GM21723 (cell line): ENCODE results near the gene SREBF1.

Source experiments
- ATAC-seq: cut with Tn5 transposase; IDR thresholded peaks from one replicate; pipeline ENCODE4 v1.9.1; 2021; ENCODE audit warnings: mild to moderate bottlenecking, moderate library complexity; ENCODE audit not compliant: unreplicated experiment

The SREBF1 gene

DNA sequence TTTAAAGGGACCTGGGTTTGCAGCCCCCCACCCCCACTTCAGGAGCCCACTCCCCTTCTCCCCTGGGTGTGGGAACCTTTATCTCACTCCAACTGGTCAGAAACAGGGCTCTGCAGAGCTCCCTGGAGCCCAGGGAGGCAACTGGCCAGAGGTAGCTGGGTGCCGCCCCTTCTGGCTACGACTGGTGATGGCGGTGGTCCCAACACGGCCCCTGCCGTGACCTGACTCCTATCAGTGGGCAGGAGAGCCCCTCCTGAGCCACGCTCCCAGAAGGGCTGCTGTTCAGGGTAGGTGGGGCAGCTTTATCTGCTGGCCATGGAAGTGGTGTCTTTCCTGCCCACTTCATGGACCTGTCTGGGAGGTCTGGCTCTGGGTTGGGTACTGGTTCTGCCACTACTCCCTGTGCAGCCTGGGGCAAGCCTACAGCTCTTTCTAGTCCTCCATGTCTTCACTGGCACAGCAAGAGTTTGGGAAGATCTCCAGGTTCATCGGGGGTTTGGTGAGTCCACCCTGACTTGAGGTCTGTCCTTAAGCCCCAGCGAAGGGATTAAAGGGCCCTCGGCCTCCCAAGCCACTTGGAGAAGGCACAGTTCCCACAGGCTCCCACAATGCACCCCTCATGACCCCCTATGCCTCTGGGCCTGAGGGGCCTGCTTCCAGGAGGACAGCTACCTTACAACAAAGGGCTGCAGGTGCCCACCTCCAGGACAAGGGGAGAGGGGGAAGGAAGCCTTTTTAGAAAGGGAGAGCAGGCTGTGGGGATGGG lies 5.5 kb upstream of the SREBF1 start:
- ATAC-seq = no peak

- no peak for ATAC-seq
Measured at GRCh38 chr17:17841601-17842025, 4.8 kb upstream of the SREBF1 start.

- ATAC-seq = no peak
Measured at GRCh38 chr17:17840751-17841591, 4.2 kb upstream of the SREBF1 start.

- peak; percentile 48 for ATAC-seq
Measured at GRCh38 chr17:17839791-17840707, 3.3 kb upstream of the SREBF1 start.

- ATAC-seq = no peak
Measured at GRCh38 chr17:17837966-17838962, 1.5 kb upstream of the SREBF1 start.

- no peak for ATAC-seq
Measured at GRCh38 chr17:17837380-17837821, 615 bp upstream of the SREBF1 start.

GRCh38 chr17:17836250-17836817 lies 452 bp downstream of the SREBF1 start:
- ATAC-seq = peak; percentile 56

DNA sequence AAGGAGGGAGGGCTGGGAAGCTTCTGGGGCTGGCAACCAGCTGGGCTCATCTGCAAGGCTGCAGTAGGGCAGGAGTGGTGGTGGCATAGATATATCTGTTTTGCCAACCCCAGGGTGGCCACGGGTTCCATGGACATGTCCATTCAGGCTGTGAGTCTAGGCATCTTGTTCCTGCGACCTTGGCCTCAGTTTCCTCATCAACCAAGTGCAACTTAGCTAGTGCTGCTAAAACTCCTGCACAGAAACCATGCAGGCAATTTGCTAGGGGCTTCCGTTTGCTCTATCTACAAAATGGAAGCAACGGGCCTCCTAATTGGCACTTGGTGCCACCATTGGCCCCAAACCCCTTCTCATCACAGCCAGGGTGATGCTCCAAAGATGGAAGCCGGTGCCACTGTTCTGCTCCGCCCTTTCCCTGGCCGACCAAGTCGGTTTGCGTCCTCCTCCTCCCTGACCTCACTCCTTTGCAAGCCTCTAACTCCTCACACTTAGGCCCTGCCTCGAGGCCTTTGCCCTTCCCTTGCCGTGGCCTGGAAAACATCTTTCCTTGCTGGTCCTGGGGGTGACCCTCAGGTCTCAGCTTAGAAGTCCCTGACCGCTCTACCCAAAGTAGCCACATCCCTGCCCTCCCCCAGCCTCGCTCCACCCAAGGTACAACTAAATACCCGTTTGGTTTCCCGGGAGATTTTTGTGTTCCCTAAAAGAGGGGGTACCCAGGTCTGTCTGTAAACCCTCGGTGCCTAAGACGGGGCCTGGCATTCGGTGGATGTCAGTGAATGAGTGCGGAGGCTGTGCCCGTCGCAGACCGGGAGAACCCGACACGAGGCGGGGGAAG lies 1.2 kb downstream of the SREBF1 start:
- ATAC-seq = no peak

DNA sequence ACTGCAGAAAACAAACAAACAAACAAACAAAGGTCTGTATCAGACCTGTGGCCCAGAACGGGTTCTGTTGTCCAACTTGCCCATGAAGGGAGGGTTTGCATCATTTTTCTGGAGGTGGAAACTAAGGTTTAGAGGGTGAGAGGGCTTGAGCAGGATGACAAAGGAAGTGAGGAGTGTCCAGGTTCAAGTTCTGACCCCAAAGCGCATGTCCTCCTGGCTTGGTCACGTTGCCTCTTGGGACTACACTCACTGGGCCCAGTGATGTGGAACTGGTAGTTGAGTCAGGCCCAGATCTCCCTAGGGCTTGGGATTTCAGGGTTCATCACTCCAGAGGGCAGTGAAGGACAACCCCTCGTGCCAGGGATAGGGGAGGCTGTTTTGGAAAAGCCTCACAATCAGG lies 1.8 kb downstream of the SREBF1 start:
- no peak for ATAC-seq

DNA sequence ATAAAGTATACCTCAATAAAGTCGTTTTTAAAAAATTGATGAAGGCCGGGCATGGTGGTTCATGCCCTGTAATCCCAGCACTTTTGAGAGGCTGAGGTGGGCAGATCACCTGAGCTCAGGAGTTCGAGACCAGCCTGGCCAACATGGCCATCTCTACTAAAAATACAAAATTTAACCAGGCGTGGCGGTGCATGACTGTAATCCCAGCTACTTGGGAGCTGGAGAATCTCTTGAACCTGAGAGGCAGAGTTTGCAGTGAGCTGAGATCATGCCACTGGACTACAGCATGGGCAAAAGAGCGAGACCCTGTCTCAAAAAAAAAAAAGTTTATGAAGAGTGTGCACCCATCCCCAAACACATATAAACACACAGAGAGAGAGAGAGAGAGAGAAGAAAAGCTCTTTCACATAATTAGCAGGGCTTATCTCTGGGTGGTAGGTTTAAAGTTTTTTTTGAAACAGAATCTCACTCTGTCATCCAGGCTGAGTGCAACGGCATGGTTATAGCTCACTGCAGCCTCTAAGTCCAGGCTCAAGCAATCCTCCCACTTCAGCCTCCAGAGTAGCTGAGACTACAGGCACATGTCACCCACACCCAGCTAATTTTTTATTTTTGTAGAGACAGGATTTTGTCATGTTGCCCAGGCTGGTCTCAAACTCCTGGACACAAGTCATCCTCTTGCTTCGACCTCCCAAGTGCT lies 3.0 kb downstream of the SREBF1 start:
- no peak for ATAC-seq

GRCh38 chr17:17832032-17832363 lies 4.8 kb downstream of the SREBF1 start:
- no peak for ATAC-seq

GRCh38 chr17:17831208-17832031 lies 5.4 kb downstream of the SREBF1 start:
- no peak for ATAC-seq

DNA sequence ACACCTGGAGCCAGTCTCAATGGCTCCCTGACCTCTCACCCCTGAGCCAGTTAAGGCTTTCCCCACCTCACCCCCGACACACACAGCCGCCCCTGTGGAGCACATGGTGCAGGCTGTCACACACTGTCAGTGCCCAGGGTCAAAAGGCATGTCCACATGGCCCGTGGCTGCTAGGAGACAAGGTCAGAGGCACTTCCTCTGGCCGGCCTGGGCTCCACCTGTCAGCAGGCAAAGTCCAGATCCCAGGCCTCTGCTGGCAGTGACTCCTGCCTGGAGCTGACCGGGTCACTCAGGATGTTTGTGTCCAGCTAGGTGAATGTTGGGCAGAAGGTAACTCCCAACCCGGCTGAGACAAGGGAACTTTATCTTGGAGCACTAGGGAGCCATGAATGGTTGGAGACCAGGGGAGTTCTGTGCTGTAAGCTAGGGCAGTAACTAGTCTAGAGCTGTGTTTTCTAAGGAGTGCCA lies 6.0 kb downstream of the SREBF1 start:
- no peak for ATAC-seq

- no peak for ATAC-seq
Measured at GRCh38 chr17:17830269-17830567, 6.6 kb downstream of the SREBF1 start.

DNA sequence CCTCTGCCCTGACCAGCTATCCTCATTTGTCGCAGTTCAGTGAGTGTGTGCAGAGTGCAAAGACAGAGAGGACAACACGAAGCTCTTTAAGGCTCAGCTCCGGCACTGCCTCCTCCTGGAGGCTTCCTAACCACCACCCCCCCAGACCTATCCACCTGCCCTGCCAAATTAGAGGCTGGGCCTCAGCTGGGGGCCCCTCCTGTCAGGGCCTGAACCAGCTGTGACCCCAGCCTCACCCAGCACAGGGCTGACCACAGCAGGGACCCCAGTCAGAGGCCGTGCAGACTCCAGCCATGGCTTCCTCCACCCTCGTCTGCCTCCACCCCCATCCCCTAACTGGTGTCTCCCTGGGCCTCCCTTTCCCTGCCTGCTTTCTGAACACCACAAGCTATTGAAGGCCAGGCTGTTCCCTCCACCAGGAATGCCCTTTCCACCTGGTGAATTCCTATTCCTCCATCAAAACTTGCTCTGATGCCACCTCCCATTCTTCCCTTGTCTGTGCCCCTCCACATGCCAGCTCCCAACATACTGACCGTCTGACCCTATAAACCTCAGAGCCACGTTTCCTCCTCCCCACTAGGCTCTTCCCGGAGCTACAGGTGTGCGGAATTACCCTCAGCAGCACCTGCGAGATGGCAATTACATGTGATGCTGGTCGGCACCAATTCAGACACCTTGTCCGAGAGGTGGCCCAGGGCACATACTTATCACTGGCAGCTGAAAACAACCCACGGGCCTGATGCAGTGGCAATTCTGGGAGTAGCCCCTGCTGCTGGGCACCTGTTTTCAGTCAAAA lies 8.8 kb downstream of the SREBF1 start:
- ATAC-seq = no peak

GRCh38 chr17:17826942-17827785 lies 9.6 kb downstream of the SREBF1 start:
- no peak for ATAC-seq
